Sigmoid colon (tissue), 4 donors: ENCODE results near the gene SOX12.

Experiments used
- EP300 ChIP-seq, 4 donors: sonication (generic); formaldehyde crosslinking; IDR thresholded peaks; one replicate each; pipeline ENCODE4 v1.6.1; 2017; ENCODE audit warnings: antibody characterized with exemption in 4 of 4
- POLR2A ChIP-seq, 2 donors: fragments of 450-650 bp; IDR thresholded peaks; one replicate each; pipeline ENCODE4 v1.6.1; 2016; ENCODE audit warnings: antibody characterized with exemption in 2 of 2, mild to moderate bottlenecking in 2 of 2, moderate library complexity in 2 of 2
- POLR2AphosphoS5 ChIP-seq, 4 donors: sonication (generic); formaldehyde crosslinking; IDR thresholded peaks; one replicate each; pipeline ENCODE4 v1.6.1; 2017; ENCODE audit warnings: antibody characterized with exemption in 4 of 4
- TF ChIP-seq, protein P1 (sequence below), 4 experiments: fragments of 450-650 bp in 3 of 4; fragments of 200-600 bp in 1 of 4; IDR thresholded peaks; one replicate each; pipeline ENCODE4 v1.5.1; 2016 to 2019; ENCODE audit warnings: antibody characterized with exemption in 4 of 4, mild to moderate bottlenecking in 3 of 4, moderate library complexity in 2 of 4

DNA sequence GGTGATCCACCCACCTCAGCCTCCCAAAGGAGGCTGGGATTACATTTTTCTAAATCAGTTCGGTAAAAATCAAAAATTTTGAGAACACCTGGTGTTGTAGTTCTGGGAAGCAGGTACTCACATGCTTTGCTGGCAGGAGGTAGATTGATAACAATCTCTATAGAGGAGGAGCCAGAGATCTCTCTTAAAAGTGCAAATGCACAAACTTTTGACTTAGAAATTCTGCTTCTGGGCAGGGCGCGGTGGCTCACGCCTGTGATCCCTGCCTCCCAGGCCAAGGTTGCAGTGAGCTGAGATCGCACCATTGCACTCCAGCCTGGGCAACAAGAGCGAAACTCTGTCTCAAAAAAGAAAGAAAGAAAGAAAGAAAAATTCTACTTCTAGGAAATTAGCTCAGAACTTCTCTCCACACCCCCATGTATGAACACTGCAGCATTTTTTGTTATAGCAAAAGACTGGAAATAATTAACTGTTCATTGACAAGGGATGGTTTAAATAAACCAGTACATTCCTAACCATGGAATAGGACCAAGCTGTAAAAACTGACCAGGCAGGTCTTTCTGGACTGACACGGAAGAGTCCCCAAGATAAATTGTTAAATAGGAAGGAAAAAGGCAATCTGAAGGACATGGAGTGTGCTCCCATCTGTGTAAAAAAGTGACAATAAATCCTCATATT is 40.8 kb downstream of the SOX12 start:
- TF ChIP-seq POLR2A (IDR thresholded peaks at IDR 0.05) (no peak), EP300 (IDR thresholded peaks at IDR 0.05) (no peak), POLR2AphosphoS5 (IDR thresholded peaks at IDR 0.05) (no peak)
- TF ChIP-seq, protein P1, sequence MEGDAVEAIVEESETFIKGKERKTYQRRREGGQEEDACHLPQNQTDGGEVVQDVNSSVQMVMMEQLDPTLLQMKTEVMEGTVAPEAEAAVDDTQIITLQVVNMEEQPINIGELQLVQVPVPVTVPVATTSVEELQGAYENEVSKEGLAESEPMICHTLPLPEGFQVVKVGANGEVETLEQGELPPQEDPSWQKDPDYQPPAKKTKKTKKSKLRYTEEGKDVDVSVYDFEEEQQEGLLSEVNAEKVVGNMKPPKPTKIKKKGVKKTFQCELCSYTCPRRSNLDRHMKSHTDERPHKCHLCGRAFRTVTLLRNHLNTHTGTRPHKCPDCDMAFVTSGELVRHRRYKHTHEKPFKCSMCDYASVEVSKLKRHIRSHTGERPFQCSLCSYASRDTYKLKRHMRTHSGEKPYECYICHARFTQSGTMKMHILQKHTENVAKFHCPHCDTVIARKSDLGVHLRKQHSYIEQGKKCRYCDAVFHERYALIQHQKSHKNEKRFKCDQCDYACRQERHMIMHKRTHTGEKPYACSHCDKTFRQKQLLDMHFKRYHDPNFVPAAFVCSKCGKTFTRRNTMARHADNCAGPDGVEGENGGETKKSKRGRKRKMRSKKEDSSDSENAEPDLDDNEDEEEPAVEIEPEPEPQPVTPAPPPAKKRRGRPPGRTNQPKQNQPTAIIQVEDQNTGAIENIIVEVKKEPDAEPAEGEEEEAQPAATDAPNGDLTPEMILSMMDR (IDR thresholded peaks at IDR 0.05) = no peak
